Thoracic aorta (tissue), 2 donors: ENCODE results near the gene IGFBP4. TPM values are rescaled to one million over a fixed set of nuclear protein-coding genes. Genes with fewer than 3 reads are reported as not detected.

Experiments
- ATAC-seq: fragments of 150-250 bp; one replicate; pipeline ENCODE4 v1.8.0; 2017; ENCODE audit warnings: low read depth; ENCODE audit not compliant: insufficient number of reproducible peaks, low FRiP score
- DNase-seq: peaks from one replicate; pipeline ENCODE4 v3.0.0-alpha.2; 2020; ENCODE audit warnings: low spot score
- H3K27ac ChIP-seq, 2 donors: fragments of 200-600 bp; sonication (generic); 1 replicate in 1 of 2; 2 replicates in 1 of 2; pipeline ENCODE4 v1.5.1; 2016; ENCODE audit warnings: mild to moderate bottlenecking in 2 of 2, moderate library complexity in 2 of 2
- H3K27me3 ChIP-seq: fragments of 200-600 bp; sonication (generic); replicated peaks from 2 replicates; pipeline ENCODE4 v1.6.0; 2016; ENCODE audit warnings: mild to moderate bottlenecking; ENCODE audit not compliant: insufficient read depth
- H3K36me3 ChIP-seq: fragments of 200-600 bp; sonication (generic); one replicate; pipeline ENCODE4 v1.5.1; 2016
- H3K4me1 ChIP-seq, 2 donors: fragments of 200-600 bp; sonication (generic); 1 replicate in 1 of 2; 2 replicates in 1 of 2; pipeline versions ENCODE4 v1.5.1 to v1.6.0; 2016; ENCODE audit warnings: low read depth in 2 of 2, mild to moderate bottlenecking in 1 of 2; ENCODE audit not compliant: control insufficient read depth in 1 of 2
- H3K4me3 ChIP-seq: fragments of 200-600 bp; sonication (generic); 2 replicates; pipeline ENCODE4 v1.5.1; 2016; ENCODE audit warnings: mild to moderate bottlenecking
- H3K9me3 ChIP-seq: fragments of 200-600 bp; sonication (generic); 2 replicates; pipeline ENCODE4 v1.5.1; 2016
- CTCF ChIP-seq: fragments of 200-600 bp; sonication (generic); IDR thresholded peaks from one replicate; pipeline ENCODE4 v1.5.1; 2019; ENCODE audit warnings: antibody characterized with exemption
- total RNA-seq, 2 donors: library from RNA; depleted of rRNA; stranded (reverse); fragments of >200 nt; gene quantifications; one replicate each; pipeline versions ENCODE4 v1.1.0 to v1.2.3, GENCODE V29; 2016

Gene IGFBP4
- total RNA-seq, 2 donors from 2014 or later = 177 to 310 TPM

GRCh38 chr17:40466298-40466971 is 23.2 kb downstream of the IGFBP4 start:
- peaks cover 3 to 6% of the 10 kb centered on the region in 2 donors for H3K4me1 ChIP-seq
- H3K36me3 ChIP-seq = no peaks in the 10 kb centered on the region
- no peak overlapping the region for H3K4me3 ChIP-seq
- H3K9me3 ChIP-seq = no peaks in the 10 kb centered on the region
- no peaks in the 10 kb centered on the region for H3K27me3 ChIP-seq
- ATAC-seq (no peak), DNase-seq (no peak)
- no peak for TF ChIP-seq CTCF
- no peak overlapping the region for H3K27ac ChIP-seq

- Histone ChIP-seq H3K27me3 (no peaks in the 10 kb centered on the region), H3K4me3 (no peak overlapping the region), H3K4me1 (peaks cover 3 to 15% of the 10 kb centered on the region in 2 donors), H3K36me3 (no peaks in the 10 kb centered on the region), H3K9me3 (no peaks in the 10 kb centered on the region), H3K27ac (no peak overlapping the region)
- TF ChIP-seq CTCF = no peak
- DNase-seq (no peak), ATAC-seq (no peak)
Observed at GRCh38 chr17:40467281-40467867, 24.1 kb downstream of the IGFBP4 start.

- Histone ChIP-seq H3K9me3 (no peaks in the 10 kb centered on the region), H3K4me3 (no peak overlapping the region), H3K4me1 (peaks cover 3 to 17% of the 10 kb centered on the region in 2 donors), H3K27me3 (no peaks in the 10 kb centered on the region), H3K27ac (no peak overlapping the region), H3K36me3 (no peaks in the 10 kb centered on the region)
- no peak for DNase-seq
- no peak for TF ChIP-seq CTCF
- ATAC-seq = no peak
Observed at GRCh38 chr17:40468560-40468959, 25.3 kb downstream of the IGFBP4 start.

GRCh38 chr17:40469805-40470675 is 26.8 kb downstream of the IGFBP4 start:
- Histone ChIP-seq H3K4me3 (no peak overlapping the region), H3K27me3 (no peaks in the 10 kb centered on the region), H3K27ac (no peak overlapping the region), H3K4me1 (peaks cover 3 to 17% of the 10 kb centered on the region in 2 donors), H3K36me3 (no peaks in the 10 kb centered on the region), H3K9me3 (no peaks in the 10 kb centered on the region)
- DNase-seq (no peak), ATAC-seq (no peak)
- TF ChIP-seq CTCF = no peak
